ENCODE measurements around the gene ASNSD1.

- TF ChIP-seq CTCF (IDR thresholded peaks at IDR 0.05): no peak
- no peak for TF ChIP-seq EZH2 (IDR thresholded peaks at IDR 0.05; ENCODE audit: borderline replicate concordance, insufficient read depth, low read depth, low read length, poor library complexity, severe bottlenecking)
These were observed 19.7 kb upstream of the ASNSD1 start for GRCh38 chr2:189641590-189641989.

Data from B cell (primary cell).